HG03469 (cell line): ENCODE measurements around the gene GTF3C2.
A peak's percentile ranks its signal among the peaks of the same experiment; 100 is the strongest.

Experiments used
- ATAC-seq: cut with Tn5 transposase; IDR thresholded peaks from one replicate; pipeline ENCODE4 v1.9.1; 2021; ENCODE audit warnings: mild to moderate bottlenecking, moderate library complexity, moderate number of reproducible peaks; ENCODE audit not compliant: unreplicated experiment

The GTF3C2 gene, protein sequence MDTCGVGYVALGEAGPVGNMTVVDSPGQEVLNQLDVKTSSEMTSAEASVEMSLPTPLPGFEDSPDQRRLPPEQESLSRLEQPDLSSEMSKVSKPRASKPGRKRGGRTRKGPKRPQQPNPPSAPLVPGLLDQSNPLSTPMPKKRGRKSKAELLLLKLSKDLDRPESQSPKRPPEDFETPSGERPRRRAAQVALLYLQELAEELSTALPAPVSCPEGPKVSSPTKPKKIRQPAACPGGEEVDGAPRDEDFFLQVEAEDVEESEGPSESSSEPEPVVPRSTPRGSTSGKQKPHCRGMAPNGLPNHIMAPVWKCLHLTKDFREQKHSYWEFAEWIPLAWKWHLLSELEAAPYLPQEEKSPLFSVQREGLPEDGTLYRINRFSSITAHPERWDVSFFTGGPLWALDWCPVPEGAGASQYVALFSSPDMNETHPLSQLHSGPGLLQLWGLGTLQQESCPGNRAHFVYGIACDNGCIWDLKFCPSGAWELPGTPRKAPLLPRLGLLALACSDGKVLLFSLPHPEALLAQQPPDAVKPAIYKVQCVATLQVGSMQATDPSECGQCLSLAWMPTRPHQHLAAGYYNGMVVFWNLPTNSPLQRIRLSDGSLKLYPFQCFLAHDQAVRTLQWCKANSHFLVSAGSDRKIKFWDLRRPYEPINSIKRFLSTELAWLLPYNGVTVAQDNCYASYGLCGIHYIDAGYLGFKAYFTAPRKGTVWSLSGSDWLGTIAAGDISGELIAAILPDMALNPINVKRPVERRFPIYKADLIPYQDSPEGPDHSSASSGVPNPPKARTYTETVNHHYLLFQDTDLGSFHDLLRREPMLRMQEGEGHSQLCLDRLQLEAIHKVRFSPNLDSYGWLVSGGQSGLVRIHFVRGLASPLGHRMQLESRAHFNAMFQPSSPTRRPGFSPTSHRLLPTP

DNA sequence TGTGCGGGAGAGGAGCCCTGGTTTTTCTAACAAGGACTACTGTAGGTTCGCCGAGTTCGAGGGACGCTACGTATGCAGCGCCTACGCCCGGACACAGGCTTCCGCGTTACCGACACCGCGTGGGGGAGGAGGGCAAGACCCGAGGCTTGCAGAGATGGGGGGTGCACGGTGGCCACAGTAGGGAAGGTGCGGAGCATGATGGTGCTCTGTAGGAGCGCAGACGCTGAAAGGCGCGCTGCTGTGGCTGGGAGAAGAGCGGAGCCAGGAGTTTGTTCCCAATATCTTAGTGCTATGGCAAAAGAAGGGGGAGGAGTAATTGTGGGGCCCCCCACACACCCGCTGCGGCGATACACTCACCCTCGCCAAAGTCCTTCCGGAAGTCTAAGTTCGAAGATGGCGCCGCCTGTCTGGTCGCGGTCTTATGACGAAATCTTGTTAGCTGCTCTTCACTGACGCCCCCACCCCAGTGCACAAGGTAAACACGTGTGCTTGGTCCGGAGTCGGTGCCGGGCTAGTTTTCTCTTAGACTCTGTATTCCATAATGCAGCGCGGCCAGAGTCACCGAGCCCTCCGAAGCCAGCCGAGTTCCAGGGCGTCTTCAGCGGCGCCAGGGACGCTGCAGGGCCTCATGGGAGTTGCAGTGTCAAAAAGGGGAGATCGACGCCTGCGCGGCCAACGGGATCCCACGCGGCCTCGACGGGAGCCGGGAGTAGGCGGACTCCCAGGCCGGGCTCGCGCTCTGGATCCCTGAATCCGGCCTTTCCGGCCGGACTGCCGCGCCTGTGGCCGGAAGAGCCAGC, at the start of gene GTF3C2:
Gene GTF3C2, minus strand, starts transcription at position 383 of the 800 bp plus-strand sequence. CDS start 13,210 bp downstream, outside the sequence.
- ATAC-seq, result peak; percentile 58

DNA sequence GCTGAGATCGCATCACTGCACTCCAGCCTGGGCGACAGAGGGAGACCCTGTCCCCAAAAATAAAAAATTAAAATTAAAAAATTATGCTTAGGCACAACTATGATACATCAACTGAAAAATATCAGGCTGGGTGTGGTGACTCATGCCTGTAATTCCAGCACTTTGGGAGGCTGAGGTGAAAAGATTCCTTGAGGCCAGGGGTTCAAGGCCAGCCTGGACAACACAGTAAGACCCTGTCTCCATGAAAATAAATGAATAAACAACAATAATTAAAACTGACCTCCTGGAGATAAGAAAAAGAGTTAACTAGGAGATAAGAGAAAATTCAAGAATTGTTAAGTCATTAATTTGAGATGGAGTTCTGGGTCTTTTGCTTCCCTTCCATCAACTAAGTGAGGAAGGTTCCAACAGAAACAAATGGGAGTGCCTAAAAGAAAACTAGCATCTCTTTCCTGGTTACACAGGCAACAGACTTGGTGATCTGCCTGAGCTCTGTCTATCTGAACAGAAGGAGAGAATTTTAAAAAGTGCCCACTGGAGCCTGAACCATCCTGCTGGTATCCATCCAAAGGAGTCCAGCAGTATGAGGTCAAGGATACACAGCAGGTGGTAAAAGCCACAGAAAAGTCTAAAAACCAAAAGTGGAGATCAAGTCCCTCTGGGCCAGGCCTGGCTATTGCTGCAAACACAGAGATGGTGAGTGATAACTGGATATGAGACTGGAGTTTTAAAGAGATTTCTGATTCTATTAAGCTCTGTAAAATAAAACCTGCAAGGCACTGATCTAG, 44.0 kb upstream of the GTF3C2 start:
- ATAC-seq, result no peak

GRCh38 chr2:27398962-27399361, 42.4 kb upstream of the GTF3C2 start:
- ATAC-seq, result no peak

DNA sequence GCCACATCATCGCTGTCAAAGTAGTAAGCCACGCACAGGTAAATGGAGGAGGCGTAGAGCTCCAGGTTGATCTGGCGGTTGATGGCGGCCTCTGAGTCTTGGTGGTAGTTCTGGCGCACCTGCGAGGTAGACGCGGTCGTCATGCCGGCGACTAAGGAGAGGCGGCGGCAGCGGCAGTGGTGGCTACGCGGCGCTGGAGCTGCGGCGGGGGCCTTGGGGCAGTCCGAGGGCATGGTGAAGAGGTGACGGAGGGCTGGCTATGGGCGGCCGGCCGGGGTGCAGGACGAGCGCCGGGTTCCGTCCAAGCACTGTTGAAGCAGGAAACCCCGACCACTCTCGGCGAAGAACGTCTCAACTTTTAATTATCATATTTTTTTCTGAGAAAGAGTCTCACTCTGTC, 36.7 kb upstream of the GTF3C2 start:
- no peak for ATAC-seq

GRCh38 chr2:27390822-27391679, 34.5 kb upstream of the GTF3C2 start:
- no peak for ATAC-seq

GRCh38 chr2:27381577-27382181, 25.1 kb upstream of the GTF3C2 start:
- no peak for ATAC-seq

DNA sequence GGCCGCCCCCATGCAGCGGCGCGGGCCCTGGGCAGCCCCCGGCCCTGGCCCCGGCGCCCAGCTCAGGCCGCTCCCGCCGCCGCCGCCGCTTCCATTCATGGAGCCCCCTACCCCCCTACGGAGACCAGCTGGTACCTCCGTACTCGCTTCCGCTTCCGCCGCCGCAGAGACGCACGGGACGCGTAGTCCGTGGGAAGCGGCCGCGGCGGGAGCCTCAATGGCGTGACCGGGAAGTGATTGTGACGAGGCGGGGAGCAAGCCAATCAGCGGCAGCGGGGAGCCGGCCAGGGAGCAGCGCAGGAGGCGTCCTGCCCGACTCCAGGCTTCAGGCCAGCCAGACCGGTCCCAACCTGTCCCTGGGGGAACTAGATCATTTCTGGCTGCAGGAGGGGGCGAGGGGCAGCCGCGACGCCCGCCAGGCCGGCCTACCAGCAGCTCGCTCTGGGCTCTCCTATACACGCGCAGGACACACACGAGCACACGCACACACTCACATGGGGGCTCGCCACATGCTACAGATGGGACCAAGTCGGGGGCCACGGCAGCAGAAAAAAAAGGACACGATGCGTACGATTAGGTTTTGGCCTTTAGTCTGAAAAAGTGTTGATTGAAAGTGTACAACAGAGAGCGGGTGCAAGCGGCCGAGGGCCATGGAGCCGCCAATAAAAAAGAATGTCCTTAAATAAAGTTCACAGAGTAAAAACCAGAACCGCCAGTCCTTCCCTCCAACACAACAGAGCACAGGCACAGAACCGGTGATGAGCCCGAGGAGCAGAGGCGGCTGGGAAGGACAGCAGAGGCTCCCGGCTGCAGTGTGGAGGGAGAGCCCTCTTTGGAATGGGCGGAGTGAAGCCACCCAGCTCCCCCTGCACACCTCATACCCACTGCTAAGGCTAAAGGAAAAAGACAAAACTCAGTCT, 24.3 kb upstream of the GTF3C2 start, which contains the start of gene ZNF513:
Gene ZNF513, minus strand, starts transcription at position 109 of the 920 bp plus-strand sequence. CDS start 208 bp downstream, outside the sequence.
- ATAC-seq, result no peak

GRCh38 chr2:27379836-27380625, 23.5 kb upstream of the GTF3C2 start:
- ATAC-seq, result no peak

DNA sequence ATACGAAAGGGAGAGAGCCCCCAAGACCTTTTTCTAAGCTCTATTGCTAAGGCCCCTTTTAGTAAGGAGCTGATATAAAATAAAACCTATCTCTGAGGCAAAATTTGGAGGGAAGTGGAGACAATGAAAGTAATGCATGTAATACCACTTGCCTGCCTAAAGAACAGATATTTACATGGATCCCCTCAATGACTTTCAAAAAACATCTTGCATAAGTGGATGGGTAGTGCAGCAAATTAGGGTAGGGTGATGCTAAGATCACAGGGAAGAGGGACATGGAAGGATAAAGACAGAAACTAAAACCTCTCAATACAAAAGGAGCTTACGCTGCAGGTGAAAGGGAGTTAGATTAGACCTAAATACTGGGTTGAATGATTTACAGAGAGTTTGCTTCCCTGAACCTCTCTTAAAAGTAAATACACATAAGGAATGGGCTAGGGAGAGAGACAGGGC, 22.8 kb upstream of the GTF3C2 start:
- ATAC-seq, result no peak

GRCh38 chr2:27378809-27379290, 22.3 kb upstream of the GTF3C2 start:
- no peak for ATAC-seq

GRCh38 chr2:27378096-27378808, 21.7 kb upstream of the GTF3C2 start:
- no peak for ATAC-seq

DNA sequence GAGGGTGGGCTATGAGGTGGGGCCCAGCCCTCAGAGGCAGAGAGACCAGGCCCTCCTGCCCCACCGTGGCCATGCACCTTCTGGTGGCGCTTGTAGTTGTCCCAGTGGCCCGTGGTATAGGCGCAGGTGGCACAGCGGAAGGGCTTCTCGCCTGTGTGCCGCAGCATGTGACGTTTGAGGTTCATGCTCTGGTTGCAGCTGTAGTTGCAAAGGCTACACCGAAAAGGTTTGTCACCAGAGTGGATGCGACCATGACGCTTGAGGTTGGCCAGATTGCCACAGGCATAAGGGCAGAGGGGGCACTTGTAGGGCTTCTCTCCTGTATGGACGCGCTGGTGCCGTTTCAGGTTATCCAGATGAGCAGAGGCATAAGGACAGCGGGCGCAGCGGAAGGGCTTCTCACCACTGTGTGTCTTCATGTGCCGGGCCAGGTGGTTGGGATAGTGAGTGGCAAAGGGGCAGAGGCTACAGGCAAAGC, 21.1 kb upstream of the GTF3C2 start:
- ATAC-seq, result no peak

DNA sequence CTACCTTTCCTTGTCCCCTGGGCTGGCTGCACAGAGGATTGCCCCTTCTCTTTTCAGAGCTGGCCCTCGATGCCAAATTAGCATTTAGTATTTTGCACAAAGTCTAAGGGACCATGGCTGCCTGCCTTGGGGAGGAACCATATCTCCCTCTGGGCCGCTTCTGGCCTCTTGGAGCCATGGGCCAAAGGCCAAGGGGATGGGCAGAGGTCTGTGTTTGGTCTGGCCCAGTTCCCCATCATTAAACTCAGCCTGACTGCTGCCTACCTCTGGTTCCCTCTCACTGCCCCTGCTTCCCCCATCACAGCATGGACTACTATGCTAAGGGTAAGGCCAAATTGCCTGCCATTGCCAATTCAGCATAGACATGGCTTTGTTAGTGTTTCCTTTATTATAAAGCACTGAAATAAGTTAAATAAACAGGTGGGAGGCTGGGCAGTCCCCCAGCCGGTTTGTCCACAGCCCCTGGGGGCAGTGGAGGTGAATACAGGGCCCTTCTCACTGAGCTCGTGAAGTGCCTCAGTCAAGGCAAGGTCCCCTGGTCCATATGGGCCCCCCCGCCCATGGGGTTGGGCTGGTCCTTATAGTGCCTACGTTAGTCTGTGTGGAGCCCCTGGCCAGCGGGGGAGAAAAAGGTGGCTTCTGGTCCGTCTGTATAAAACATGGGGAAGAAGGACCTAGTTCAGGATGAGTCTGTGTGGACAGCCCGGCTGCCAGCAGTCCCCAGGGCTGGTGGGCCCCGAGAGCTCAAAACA, 20.5 kb upstream of the GTF3C2 start:
- ATAC-seq, result no peak

DNA sequence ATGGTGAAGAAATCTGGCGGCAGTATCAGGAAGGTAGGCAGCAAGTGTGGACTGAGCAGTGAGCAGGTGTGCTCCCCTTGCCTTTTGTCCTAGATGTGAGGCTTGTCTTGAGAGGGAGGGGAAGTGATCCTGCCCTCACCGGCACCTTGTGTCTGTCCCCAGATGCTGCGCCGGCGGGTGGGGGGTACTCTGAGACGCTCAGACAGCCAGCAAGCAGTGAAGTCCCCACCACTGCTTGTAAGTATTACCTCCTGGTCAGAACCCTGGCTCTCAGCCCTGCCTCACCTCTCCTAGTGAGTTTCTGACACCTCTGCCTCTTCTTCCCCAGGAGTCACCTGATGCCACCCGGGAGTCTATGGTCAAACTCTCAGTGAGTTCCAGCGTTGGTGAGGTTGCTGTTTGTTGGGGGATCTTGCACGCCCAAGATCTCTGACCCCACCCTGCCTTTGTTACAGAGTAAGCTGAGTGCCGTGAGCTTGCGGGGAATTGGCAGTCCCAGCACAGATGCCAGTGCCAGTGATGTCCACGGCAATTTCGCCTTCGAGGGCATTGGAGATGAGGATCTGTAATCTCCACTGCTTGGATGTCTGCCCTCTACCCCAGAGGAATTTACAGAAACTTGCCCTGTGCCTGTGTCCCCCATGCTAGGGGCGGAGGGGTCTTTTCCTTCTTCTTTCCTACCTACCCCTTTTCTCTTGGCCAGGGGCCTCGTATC, 19.7 kb upstream of the GTF3C2 start:
- no peak for ATAC-seq
